CD14-positive monocyte (primary cell): ENCODE data around the gene TCF7. TPM values are rescaled to one million over a fixed set of nuclear protein-coding genes. Genes with fewer than 3 reads are reported as not detected.
A peak's percentile ranks its signal among the peaks of the same experiment; 100 is the strongest.
"Not testable (repeated sequence)": the region's sequence is repeated elsewhere in the genome, so short reads cannot be mapped to it uniquely, and the experiment has no call there.

Experiments
- DNase-seq, 3 donors: peaks; one replicate each; pipeline ENCODE4 v3.0.0-alpha.2; 2011 to 2022
- H2AFZ ChIP-seq: 2 replicates; pipeline ENCODE4 v1.6.0; 2012; ENCODE audit warnings: mild to moderate bottlenecking, low read depth, low read length, inconsistent platforms; ENCODE audit not compliant: insufficient read depth, poor library complexity, severe bottlenecking
- H3K27ac ChIP-seq, 2 donors: 1 replicate in 1 of 2; 2 replicates in 1 of 2; pipeline ENCODE4 v1.5.1; 2012 to 2013; ENCODE audit warnings: low read length in 2 of 2, control low read depth in 1 of 2, inconsistent platforms in 1 of 2, low read depth in 1 of 2, mild to moderate bottlenecking in 1 of 2
- H3K27me3 ChIP-seq, 2 donors: one replicate each; pipeline versions ENCODE4 v1.6.0 to v1.6.1; 2011 to 2013; ENCODE audit warnings: low read length in 2 of 2; ENCODE audit not compliant: control insufficient read depth in 2 of 2, insufficient read depth in 2 of 2
- H3K36me3 ChIP-seq, 2 donors: replicated peaks in 1 of 2; 1 replicate in 1 of 2; 2 replicates in 1 of 2; pipeline versions ENCODE4 v1.5.1 to v1.6.1; 2012 to 2013; ENCODE audit warnings: low read length in 2 of 2, control low read depth in 1 of 2, inconsistent platforms in 1 of 2, mild to moderate bottlenecking in 1 of 2; ENCODE audit not compliant: insufficient read depth in 2 of 2, control insufficient read depth in 1 of 2
- H3K4me1 ChIP-seq, 2 donors: 1 replicate in 1 of 2; 2 replicates in 1 of 2; pipeline versions ENCODE4 v1.5.1 to v1.6.1; 2012 to 2013; ENCODE audit warnings: low read length in 2 of 2, control low read depth in 1 of 2, inconsistent platforms in 1 of 2, mild to moderate bottlenecking in 1 of 2, moderate library complexity in 1 of 2; ENCODE audit not compliant: insufficient read depth in 2 of 2, control insufficient read depth in 1 of 2
- H3K4me2 ChIP-seq: replicated peaks from 2 replicates; pipeline ENCODE3; 2012; ENCODE audit warnings: low read length, moderate library complexity, mild to moderate bottlenecking; ENCODE audit not compliant: poor library complexity, severe bottlenecking; ENCODE audit errors: extremely low read depth
- H3K4me3 ChIP-seq, 3 experiments: fragments of 200-600 bp in 1 of 3; sonication (generic) in 1 of 3; replicated peaks in 1 of 3; 1 replicate in 2 of 3; 2 replicates in 1 of 3; pipeline ENCODE4 v1.5.1; 2011 to 2013; ENCODE audit warnings: low read length in 3 of 3, mild to moderate bottlenecking in 3 of 3, control low read depth in 2 of 3, low read depth in 2 of 3, inconsistent platforms in 1 of 3, moderate library complexity in 1 of 3
- H3K79me2 ChIP-seq: 2 replicates; pipeline ENCODE4 v1.6.0; 2012; ENCODE audit warnings: mild to moderate bottlenecking, control low read depth, inconsistent platforms, low read length, moderate library complexity; ENCODE audit not compliant: insufficient read depth
- H3K9ac ChIP-seq: 2 replicates; pipeline ENCODE4 v1.6.0; 2017; ENCODE audit warnings: low read length, mild to moderate bottlenecking; ENCODE audit not compliant: insufficient read depth, poor library complexity, severe bottlenecking
- H3K9me3 ChIP-seq, 2 donors: replicated peaks in 1 of 2; 1 replicate in 1 of 2; 2 replicates in 1 of 2; pipeline versions ENCODE4 v1.5.1 to v1.6.1; 2012 to 2013; ENCODE audit warnings: low read length in 2 of 2, control low read depth in 1 of 2; ENCODE audit not compliant: control insufficient read depth in 1 of 2, insufficient read depth in 1 of 2
- H4K20me1 ChIP-seq: 2 replicates; pipeline ENCODE4 v1.6.0; 2012; ENCODE audit warnings: mild to moderate bottlenecking, low read length, control low read depth, moderate library complexity; ENCODE audit not compliant: insufficient read depth
- H3K27ac Mint-ChIP-seq, 7 donors: one replicate each; pipeline ENCODE4 v1.8.0; 2020; ENCODE audit warnings: mild to moderate bottlenecking in 7 of 7, mixed read lengths in 7 of 7, moderate library complexity in 6 of 7, inconsistent platforms in 2 of 7
- H3K27me3 Mint-ChIP-seq, 3 donors: one replicate each; pipeline ENCODE4 v1.8.0; 2021 to 2022; ENCODE audit warnings: low read depth in 3 of 3, mild to moderate bottlenecking in 3 of 3, mixed read lengths in 3 of 3, moderate library complexity in 3 of 3, inconsistent platforms in 1 of 3
- H3K36me3 Mint-ChIP-seq, 2 donors: one replicate each; pipeline ENCODE4 v1.8.0; 2020; ENCODE audit warnings: mixed read lengths in 2 of 2, inconsistent platforms in 1 of 2, mild to moderate bottlenecking in 1 of 2
- H3K4me1 Mint-ChIP-seq: one replicate; pipeline ENCODE4 v1.8.0; 2020; ENCODE audit warnings: mild to moderate bottlenecking, mixed read lengths
- H3K4me3 Mint-ChIP-seq, 2 donors: one replicate each; pipeline ENCODE4 v1.8.0; 2020; ENCODE audit warnings: mild to moderate bottlenecking in 2 of 2, mixed read lengths in 2 of 2, moderate library complexity in 1 of 2
- H3K9me3 Mint-ChIP-seq, 7 donors: one replicate each; pipeline ENCODE4 v1.8.0; 2020 to 2022; ENCODE audit warnings: mixed read lengths in 7 of 7, mild to moderate bottlenecking in 6 of 7, moderate library complexity in 6 of 7, inconsistent platforms in 2 of 7
- CTCF ChIP-seq: fragments of 200-600 bp; IDR thresholded peaks from one replicate; pipeline ENCODE4 v1.8.0; 2022; ENCODE audit warnings: antibody characterized with exemption, mild to moderate bottlenecking
- WGBS: methylation state at CpG from one replicate; pipeline ENCODE4 v1.1.5; 2013; ENCODE audit warnings: missing lambda C conversion rate; ENCODE audit not compliant: insufficient coverage; 5-methylcytosine and 5-hydroxymethylcytosine counted together
- intact Hi-C, 2 donors: fragments of 100-400 bp; cut with micrococcal nuclease; formaldehyde crosslinking; loops; one replicate each; pipeline versions ENCODE4 v1.15.0 to v1.15.1; 2023
- polyA plus RNA-seq, 3 donors: library from polyadenylated mRNA; depleted of rRNA in 1 of 3; unstranded in 2 of 3; stranded (reverse) in 1 of 3; fragments of 300-500 nt in 2 of 3; fragments of >200 nt in 1 of 3; fragmentation: Illumina TruSeq in 2 of 3; gene quantifications; 1 replicate in 2 of 3; 2 replicates in 1 of 3; pipeline ENCODE4 v1.2.3, GENCODE V29; 2012 to 2021

TCF7 gene
- polyA plus RNA-seq, 3 donors = 0.15 to 0.84 (median 0.83) TPM

GRCh38 chr5:134149571-134150303 lies 35.3 kb downstream of the TCF7 start:
- Histone ChIP-seq H3K4me2 (no peak overlapping the region), H4K20me1 (peaks cover 50% of the 10 kb centered on the region), H3K27me3 (no peaks in the 10 kb centered on the region), H3K4me3 (no peak overlapping the region), H2AFZ (no peak overlapping the region), H3K9me3 (no peaks in the 10 kb centered on the region), H3K27ac (no peak overlapping the region), H3K4me1 (peaks cover 0 to 6% of the 10 kb centered on the region in 2 donors), H3K79me2 (no peaks in the 10 kb centered on the region), H3K36me3 (peaks cover 72 to 96% of the 10 kb centered on the region in 2 donors), H3K9ac (no peak overlapping the region)
- TF ChIP-seq CTCF = no peak
- Mint-ChIP-seq H3K4me3 (no peak overlapping the region), H3K27ac (peak overlapping the region in 1 of 7 donors; percentile 43), H3K27me3 (peaks cover 0 to 3% (median 0%) of the 10 kb centered on the region in 3 donors), H3K4me1 (peaks cover 12% of the 10 kb centered on the region), H3K36me3 (peaks cover 72 to 85% of the 10 kb centered on the region in 2 donors), H3K9me3 (no peaks in the 10 kb centered on the region)
- DNase-seq = no peak
- 79% methylated on average over 3 of the region's 4 CpGs for WGBS
- intact Hi-C loops = no loop called here

DNA sequence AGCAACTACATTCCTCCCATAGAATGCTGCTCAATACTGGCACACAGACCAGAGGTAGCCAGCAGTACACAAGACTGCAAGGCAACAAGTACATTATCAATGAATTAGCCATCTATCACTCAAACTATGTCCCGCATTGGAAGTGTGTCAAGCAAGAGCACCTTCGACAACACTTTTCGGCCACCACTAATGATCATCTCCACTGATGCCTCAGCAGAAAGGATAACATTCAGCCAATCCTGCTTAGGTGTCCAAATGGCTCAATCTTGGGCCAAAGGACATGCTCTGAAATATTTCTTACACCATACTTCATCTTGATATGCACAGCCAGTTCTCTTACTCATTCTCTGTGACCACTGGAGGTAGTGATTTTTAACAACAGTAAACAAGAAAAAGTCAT lies 37.2 kb downstream of the TCF7 start:
- no peaks in the 10 kb centered on the region for H3K9me3 Mint-ChIP-seq
- no peak overlapping the region for H3K4me3 Mint-ChIP-seq
- Histone ChIP-seq H3K9me3 (no peaks in the 10 kb centered on the region), H3K4me1 (no peaks in the 10 kb centered on the region), H4K20me1 (peaks cover 44% of the 10 kb centered on the region), H3K4me2 (no peak overlapping the region), H2AFZ (no peak overlapping the region), H3K27ac (no peak overlapping the region), H3K27me3 (no peaks in the 10 kb centered on the region), H3K9ac (no peak overlapping the region), H3K36me3 (peaks cover 82 to 100% of the 10 kb centered on the region in 2 donors), H3K4me3 (no peak overlapping the region), H3K79me2 (no peaks in the 10 kb centered on the region)
- no peak for TF ChIP-seq CTCF
- no peak for DNase-seq
- 100% methylated on average over 3 of the region's 3 CpGs for WGBS
- H3K36me3 Mint-ChIP-seq = peaks cover 84% of the 10 kb centered on the region in 2 donors
- H3K27ac Mint-ChIP-seq = peak overlapping the region in 1 of 7 donors; percentile 32
- intact Hi-C loops = no loop called here
- peaks cover 3% of the 10 kb centered on the region for H3K4me1 Mint-ChIP-seq
- peaks cover 0 to 1% (median 0%) of the 10 kb centered on the region in 3 donors for H3K27me3 Mint-ChIP-seq

- H3K27ac ChIP-seq, H3K4me1 ChIP-seq: not testable (repeated sequence)
- H3K36me3 ChIP-seq = peaks cover 83 to 100% of the 10 kb centered on the region in 2 donors
These were observed 37.8 kb downstream of the TCF7 start for GRCh38 chr5:134152173-134152832.

More at GRCh38 chr5:134152173-134152832, 37.8 kb downstream of the TCF7 start:
- H3K9ac ChIP-seq, H3K9me3 Mint-ChIP-seq, H3K27me3 Mint-ChIP-seq, H2AFZ ChIP-seq, H3K4me3 Mint-ChIP-seq, H3K9me3 ChIP-seq, DNase-seq, H3K27me3 ChIP-seq, H3K79me2 ChIP-seq, intact Hi-C loops, H3K4me2 ChIP-seq, H3K4me1 Mint-ChIP-seq, H3K4me3 ChIP-seq: not testable (repeated sequence)
- Mint-ChIP-seq H3K27ac (peak overlapping the region in 4 of 7 donors; percentile 41 to 70 (median 50)), H3K36me3 (peaks cover 81 to 83% of the 10 kb centered on the region in 2 donors)
- WGBS = 99% methylated on average over 9 of the region's 15 CpGs
- peaks cover 39% of the 10 kb centered on the region for H4K20me1 ChIP-seq
